ENCODE results near the gene BACE2.
"Not testable (repeated sequence)": the region's sequence is repeated elsewhere in the genome, so short reads cannot be mapped to it uniquely, and the experiment has no call there.

BACE2 gene

GRCh38 chr21:41243107-41243506, 75.1 kb downstream of the BACE2 start:
- no peak for DNase-seq

DNA sequence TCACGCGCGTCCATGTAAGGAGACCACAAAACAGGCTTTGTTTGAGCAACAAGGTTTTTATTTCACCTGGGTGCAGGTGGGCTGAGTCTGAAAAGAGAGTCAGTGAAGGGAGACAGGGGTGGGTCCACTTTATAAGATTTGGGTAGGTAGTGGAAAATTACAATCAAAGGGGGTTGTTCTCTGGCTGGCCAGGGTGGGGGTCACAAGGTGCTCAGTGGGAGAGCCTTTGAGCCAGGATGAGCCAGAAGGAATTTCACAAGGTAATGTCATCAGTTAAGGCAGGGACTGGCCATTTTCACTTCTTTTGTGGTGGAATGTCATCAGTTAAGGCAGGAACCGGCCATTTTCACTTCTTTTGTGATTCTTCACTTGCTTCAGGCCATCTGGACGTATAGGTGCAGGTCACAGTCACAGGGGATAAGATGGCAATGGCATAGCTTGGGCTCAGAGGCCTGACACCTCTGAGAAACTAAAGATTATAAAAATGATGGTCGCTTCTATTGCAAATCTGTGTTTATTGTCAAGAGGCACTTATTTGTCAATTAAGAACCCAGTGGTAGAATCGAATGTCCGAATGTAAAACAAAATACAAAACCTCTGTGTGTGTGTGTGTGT, 76.4 kb downstream of the BACE2 start:
- not testable (repeated sequence) for DNase-seq

- no peak for DNase-seq
These were observed 77.7 kb downstream of the BACE2 start for GRCh38 chr21:41245509-41246135.

- DNase-seq = no peak
These were observed 78.8 kb downstream of the BACE2 start for GRCh38 chr21:41246808-41247207.

DNA sequence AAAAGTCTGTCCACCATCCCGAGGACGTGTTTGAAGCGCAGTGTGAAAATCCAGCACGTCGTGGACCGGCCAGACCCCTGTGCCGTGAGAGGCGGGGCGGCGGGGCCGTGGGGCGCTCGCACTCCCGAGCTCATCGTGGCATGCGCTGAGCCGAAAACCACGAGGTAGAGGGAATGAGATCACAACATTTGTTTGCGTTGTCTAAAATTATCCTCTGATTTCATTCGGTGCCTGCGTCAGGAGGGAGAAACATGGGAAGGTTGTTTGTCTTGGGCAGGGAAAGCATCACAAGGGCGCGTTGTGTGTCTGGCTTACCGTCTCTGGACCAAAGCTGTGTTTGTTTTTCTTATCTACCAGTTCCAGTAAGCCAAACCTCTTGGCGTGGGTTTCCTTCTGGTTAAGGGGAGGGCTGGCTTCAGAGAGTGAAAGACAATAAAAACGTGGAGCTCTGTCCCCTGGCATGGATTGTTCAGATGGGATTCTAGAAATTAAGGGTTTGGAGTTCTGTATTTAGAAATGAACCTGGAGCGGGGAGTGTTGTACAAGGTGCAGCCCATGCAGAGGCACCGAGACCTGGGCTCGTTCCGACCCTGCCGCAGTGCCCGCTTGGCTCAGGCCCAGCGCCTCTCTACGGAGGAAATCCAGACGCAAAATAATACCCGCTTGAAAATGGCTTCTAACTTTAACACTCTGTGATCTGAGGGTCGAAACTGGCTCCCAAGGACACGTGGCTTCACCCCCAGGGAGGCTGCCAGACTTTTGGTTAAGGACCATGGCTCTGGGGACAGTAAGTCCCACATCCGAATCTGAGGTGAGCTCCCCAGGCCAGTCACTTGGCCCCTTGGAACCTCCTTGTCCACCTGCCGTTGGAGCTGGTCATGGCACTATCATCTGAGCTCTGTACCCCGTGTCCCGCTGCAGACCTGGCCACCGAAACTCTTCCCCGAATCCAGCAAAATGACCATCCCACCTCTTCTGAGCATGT, 79.9 kb downstream of the BACE2 start:
- no peak for DNase-seq

DNA sequence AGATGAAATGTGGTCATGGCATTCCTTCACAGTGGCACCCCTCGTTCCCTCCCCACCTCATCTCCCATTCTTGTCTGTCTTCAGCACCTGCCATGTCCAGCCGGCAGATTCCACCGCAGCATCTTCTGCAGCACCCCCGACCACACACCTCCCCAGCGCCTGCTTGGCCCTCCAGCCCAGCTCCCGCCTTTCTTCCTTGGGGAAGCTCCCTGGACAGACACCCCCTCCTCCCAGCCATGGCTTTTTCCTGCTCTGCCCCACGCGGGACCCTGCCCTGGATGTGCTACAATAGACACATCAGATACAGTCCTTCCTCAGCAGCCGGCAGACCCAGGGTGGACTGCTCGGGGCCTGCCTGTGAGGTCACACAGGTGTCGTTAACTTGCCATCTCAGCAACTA, 81.5 kb downstream of the BACE2 start:
- no peak for DNase-seq

DNA sequence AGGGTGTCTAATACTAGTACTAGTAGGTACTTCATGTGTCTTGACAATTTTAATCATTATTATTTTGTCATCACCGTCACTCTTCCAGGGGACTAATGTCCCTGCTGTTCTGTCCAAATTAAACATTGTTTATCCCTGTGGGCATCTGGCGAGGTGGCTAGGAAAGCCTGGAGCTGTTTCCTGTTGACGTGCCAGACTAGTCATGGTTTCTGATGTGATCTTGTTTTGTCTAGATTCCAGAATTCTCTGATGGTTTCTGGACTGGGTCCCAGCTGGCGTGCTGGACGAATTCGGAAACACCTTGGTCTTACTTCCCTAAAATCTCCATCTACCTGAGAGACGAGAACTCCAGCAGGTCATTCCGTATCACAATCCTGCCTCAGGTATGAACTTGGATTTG, 82.6 kb downstream of the BACE2 start:
- DNase-seq = no peak

DNA sequence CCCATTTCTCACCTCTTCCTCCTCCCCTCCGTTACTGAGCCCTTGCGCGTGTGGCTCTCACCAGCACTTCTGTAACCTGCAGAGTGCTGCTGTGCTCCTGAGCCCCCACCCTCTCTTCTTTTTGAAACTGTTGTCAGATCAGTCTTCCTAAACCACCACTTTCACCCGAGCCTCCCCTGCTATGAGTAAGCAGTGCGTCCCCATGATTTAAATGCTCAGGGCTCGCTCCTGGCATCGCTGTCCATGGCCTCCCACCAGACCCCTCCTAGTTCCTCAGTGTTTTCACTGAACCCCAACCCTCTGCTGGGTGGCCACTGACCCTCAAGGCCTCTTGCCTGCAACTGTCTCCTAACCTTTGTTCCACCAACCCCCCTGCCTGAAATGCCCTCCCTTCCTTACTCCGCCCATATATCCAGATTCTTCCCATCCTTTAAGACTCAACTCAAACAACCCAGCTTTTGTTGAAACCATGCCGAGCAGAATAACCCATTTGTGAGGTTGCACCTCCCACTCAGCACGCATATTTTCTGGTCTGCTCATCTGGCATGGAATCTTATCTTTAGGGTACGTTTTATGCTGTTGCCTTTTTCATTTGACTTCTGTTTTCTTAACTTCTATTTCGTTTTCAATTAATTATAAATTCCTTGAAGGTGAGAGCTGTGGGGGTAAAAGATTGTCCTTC, 84.1 kb downstream of the BACE2 start:
- DNase-seq = no peak

DNA sequence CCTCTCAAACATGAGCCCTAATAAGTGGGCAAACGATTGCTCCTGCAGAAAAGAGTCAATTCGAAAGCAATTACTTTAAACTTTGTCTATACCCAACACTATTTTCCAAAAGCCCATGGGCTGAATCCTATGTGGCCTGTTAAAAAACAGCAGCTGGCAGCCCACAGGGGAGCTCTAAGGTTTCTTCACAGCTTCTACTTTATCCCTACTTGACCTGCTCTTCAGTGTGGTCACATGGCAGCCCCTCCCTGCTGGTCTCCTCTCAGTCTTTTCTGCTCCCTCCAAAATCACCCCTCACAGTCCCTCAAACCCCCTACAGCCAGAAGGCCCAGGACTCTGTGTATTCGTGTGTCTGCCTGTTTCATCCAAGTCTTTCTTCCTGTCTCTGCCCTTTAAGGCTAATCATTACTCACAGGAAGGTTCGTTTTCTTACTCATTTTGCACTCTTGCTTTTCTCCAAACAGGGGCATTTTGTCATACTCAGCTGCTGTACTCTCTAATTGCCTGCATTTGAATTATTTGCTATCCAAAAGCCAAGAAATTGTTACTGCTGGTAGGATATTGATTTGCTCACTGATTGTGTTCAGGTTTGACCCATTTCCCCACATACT, 86.2 kb downstream of the BACE2 start:
- DNase-seq = no peak

DNA sequence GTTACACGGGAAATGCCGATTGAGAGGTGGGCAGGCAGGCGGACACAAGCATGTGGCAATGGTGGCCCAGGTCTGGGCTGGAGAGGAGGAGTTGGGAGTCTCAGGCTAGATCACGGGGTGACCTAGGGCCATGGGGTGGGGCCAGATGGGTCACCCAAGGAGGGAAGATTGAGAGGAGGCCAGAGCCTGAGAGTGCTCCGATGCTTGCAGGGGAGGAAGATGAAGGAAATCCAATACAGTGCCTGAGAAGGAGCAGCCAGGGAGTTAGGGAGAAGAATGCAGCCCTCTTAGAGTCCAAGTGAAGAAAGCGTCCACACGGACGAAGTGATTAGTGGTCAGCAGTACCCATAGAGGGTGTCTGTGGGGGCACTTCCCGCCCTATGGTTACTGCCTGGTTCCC, 87.2 kb downstream of the BACE2 start:
- DNase-seq = no peak

DNA sequence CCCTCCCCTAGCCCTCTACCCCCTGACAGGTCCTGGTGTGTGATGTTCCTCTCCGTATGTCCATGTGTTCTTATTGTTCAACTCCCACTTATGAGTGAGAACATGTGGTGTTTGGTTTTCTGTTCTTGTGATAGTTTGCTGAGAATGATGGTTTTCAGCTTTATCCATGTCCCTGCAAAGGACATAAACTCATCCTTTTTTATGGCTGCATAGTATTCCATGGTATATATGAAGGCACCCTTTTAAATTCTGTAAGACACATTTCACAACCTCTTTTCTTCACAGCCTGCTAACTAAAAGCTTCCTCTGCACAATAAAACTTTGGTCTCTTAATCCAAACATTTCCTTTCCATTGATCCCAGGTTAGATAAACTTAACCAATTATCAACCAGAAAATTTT, 88.3 kb downstream of the BACE2 start:
- DNase-seq = not testable (repeated sequence)

DNA sequence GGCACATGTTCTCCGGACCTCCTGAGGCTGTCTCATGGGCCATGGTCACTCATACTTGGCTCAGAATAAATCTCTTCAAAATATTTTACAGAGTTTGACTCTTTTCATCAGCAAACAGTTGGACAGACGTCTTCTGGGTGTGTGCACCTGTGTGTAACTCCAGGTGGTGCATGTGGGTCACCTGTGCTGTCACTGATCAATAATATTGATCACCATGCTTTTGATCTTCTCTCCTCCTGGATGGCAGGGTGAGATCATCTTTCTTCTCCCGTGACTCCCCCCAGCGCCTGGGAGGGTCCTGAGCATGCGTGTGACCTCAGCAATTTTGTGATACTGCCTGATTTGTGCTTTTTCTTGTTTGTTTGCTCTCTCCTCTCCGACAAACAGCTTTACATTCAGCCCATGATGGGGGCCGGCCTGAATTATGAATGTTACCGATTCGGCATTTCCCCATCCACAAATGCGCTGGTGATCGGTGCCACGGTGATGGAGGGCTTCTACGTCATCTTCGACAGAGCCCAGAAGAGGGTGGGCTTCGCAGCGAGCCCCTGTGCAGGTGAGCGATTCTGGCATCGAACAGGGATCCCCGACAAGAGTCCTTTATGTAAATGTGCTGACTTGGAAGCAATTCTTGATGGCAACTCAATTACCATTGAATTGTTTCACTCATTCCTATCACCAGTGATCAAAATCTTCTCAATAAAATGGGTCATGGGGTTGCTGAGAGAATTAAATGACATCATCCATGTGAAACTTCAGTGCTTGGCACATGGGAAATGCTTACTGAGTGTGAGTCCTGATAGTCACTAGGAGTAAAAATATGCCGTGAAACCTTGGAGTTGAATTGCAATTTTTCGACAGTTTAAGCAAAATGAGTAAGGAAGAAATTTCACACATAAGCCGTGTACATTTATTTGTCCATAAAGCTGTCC, 89.1 kb downstream of the BACE2 start:
- no peak for DNase-seq

DNA sequence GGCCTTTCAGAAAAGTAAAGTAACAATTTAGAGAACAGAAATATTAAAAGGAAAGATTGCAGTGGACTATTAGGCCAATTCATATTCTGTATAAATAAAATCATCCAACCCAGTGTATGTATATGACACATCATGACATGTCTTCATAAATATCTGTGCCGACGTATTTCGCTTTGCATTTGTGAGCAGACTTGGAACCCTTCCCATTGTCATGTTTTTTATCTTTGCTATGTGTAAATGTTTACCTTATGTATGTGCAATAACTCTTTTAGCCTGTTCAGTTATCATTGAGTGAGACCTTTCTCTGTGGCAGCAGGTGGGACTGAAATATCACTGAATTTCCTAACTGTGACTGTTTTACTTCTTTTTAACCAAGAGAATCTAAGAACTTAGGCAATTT, 90.7 kb downstream of the BACE2 start:
- no peak for DNase-seq

DNA sequence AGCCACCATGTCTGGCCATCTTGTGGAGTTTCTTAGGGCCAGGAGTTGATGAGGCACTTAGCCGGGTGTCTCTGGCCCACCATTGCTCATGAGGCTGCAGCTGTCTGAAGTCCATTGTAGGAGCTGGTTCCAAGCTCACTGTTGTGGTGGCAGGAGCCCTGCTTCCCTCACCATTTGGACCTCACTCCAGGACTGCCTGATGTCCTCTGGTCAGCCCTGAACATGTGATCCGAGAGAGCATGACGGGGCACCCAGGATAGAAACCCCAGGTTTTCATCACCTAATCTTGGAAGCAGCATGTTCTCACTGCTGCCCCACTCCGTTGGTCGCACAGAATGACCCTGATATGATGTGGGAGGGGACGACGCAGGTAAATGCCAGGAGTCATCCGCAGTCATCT, 92.5 kb downstream of the BACE2 start:
- no peak for DNase-seq

- no peak for DNase-seq
These were observed 99.4 kb downstream of the BACE2 start for GRCh38 chr21:41267346-41267745.

GRCh38 chr21:41269535-41269934, 101.6 kb downstream of the BACE2 start:
- DNase-seq = no peak

DNA sequence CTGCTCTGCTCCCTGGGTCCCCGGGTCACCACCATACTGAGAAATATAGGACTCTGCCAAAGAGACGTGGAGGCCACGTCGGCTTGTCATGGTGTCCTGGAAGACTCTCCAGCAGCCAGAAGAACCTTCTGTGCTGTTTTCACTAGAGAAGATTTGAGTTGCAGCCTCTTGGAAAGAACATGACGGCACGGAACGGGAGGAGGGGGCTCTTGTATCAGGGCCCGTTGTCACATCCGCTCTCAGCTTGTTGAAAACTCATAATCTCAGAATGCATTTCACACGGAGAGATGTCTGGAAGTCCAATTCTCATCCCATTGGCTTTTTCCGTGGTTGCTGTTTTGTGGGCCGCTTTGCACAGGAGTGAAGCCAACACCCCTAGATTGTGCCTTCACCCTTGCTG, 109.2 kb downstream of the BACE2 start:
- no peak for DNase-seq

DNA sequence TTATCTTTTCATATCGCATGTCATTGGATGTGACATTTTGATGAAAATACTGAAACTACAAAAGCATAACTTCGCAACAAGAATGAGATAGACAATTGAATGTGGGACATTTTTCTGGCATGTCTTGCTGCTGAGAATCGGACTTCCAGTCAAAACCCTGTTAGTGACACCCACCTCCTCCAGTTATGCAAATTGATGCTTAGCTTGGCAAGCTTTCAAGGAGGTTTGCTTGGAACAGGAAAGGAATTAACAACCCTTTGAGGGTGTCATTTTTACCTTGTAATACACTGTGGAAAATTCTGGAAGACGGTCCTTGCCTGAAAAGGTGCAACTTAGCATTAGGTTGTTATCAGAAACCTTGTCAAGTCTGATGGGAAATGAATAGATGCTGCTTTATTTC, 109.9 kb downstream of the BACE2 start:
- no peak for DNase-seq

DNA sequence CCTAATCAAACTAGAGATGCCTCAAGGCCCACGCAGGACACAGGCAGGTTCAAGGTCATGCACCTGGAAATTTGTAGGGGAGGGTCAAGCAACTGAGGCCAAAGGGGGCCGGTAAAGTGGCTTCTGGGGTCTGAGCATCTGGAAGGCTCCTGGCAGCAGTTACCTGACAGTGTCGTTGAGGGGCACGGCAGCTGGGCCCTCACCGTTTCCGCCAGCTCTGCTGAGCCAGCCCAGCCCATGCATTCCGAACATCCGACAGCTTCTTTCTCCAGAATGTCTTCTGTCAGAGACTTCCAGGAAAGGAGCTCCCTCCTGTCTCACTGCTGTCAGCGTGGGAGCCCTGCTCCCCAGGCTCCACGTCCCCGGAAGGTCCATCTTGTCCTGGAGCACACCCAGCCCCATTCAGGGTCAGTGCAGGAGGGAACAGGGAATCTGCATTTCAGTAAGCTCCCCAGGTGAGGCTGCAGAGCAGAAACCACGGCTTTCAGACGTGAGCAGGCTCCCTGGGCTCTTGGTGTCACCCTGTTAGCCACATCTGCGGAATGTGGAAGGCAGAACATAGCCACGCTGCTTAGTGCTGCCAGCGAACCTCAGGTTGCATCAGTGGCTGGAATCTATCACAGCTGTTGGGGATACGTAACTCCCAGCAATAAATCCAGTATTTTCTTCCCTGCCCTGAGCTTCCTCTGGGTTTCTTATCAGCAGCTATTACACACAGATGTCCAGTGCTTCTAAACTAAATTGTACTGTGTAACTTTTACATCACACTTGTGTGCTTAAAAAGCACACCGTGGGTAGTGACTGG, 112.4 kb downstream of the BACE2 start:
- DNase-seq = no peak

- DNase-seq = no peak
These were observed 114.5 kb downstream of the BACE2 start for GRCh38 chr21:41282412-41282811.
